ENCODE results near the gene CCNJL.
"Not testable (repeated sequence)": the region's sequence is repeated elsewhere in the genome, so short reads cannot be mapped to it uniquely, and the experiment has no call there.

CCNJL gene

DNA sequence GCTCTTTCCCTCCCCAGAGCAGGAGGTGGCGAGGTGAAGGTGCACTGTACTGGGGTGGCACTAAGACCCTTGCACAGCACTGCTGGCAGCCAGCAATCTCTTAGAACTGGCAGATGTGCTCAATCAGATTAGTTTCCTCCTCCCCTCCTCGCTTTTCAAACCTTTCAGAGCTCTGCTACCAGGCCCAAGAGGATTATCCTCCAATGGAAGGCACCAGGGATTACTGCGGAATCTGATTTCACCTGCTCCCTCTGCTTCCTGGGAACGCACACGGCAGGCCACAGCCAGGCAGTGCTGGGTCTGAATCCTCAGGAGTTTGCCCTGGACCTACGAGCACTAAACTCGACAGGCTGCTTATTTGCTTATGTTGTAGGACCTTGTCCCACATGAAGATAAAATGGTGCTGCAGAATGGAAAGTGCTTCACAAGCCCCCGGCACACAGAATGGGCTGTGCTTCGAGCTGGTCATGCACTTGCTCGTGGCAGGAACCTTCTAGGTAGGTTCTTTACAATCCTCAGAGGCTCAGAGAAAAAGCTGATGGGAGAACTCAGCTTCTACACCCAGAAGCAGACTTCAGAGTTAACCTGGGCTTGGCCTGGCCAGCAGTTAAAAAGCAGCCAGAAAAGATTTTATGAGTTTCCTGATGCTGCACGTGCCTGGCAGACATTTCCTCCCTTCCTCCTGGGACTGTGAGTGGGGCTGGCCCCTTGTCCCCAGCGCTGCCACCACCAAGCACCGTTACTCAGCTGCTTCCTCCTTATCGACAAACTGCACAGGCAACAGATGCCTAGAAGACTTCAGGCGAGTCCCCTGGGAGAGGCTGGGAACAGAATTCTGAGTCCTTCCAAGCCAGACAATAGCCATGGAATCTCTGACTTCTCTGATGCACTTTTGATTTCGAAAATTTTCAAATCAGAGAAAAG is 50.0 kb downstream of the CCNJL start:
- DNase-seq (ENCODE audit: low read depth in 1 of 2, low spot score in 1 of 2) = no peak

DNA sequence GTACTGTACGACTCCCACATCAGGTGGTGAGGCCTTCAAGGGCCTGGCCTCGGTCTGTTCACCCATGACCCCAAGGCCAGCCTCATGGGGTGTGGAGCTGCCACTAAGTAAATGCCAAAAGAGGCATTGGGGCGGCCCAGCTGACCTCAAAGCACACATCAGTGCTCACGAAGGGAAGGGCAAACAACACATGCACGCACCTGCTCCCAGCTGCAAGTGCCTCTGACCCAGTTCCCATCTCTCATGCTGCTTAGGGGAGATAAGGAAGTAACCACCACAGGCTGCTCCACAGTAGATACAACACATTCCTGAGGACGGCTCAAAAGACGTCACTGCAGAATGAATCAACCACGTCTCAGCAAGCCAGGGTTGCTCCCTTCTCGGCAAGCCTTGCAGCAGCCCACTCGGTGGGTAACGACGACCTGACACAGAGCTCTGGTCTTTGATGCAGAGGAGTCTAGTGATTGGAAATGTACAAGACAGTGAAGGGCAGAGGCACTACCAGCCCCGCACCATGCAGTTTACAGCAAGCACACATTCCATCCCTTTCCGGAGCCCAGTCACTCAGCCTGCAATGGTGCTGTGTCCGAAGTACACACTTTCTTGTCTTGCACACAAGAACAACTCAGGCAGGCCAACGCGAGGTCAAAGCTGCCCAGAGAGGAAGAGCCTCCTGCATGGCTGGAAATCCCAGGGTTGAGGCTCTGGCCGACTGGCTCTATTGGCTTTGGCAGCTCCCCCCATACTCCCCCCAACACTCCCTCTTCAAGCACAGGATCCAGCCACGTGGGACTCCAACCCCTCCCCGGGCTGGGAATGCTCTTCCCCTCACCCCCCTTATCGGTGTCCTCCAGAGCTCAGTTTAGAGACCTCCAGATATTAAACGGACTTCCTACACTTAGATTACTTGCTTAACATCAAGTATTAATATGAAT is 51.2 kb downstream of the CCNJL start:
- DNase-seq (ENCODE audit: low read depth in 1 of 2, low spot score in 1 of 2) = no peak

DNA sequence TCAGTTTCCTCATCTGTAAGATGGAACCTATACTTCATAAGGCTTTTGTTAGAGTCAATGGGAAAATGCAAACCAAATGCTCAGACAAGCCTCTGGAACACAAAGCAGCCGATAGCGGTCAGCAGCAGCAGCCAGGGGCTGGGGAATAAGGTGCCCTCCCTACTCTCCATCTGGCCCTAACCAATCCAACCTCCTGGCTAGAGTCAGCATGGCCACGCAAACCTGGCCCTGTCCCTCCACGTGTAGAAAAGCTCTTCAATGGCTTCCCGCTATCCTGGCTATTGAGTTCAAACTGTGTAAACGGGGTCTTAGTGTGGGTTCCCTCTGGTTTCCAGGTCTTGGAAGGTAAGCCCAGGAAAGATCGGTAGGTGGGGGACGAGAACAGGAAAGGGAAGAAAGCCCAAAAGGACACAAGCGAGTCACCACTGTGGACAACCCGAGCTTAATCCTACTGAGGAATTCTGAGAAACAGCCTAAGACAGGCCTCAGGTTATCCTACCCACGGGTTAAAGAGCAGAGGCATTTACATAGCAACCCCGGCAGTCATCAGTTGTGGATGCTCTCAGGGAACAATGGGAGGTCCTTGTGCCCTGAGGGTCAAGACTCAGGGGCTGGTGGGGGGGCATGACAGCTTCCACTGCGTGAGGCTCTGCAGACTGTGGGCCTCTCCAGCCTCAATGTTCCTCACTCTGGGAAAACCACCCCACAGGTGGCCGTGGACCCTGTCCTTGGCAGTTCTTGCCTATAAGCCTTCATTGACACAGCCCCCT is 52.2 kb downstream of the CCNJL start:
- DNase-seq (ENCODE audit: low read depth in 1 of 2, low spot score in 1 of 2) = no peak

DNA sequence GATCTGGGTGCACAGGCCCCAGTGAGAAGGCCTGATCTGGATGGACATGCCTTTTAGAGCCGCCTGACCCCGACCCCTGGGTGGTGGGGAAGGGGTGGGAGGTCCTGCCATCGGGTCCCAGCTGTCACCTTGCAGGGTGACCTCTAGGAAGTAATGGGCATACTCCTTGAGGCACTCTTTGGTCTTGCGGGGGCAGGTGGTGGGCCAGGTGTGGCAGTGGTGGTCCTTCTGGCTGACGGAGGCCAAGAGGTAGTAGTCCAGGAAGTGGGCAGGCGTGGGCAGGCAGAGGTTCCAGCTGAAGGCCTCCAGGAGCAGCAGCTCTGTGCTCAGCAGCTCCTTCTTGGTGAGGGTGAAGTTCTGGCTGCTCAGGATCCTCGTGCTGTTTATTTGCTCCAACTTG is 53.0 kb downstream of the CCNJL start:
- no peak for DNase-seq (ENCODE audit: low read depth in 1 of 2, low spot score in 1 of 2)

DNA sequence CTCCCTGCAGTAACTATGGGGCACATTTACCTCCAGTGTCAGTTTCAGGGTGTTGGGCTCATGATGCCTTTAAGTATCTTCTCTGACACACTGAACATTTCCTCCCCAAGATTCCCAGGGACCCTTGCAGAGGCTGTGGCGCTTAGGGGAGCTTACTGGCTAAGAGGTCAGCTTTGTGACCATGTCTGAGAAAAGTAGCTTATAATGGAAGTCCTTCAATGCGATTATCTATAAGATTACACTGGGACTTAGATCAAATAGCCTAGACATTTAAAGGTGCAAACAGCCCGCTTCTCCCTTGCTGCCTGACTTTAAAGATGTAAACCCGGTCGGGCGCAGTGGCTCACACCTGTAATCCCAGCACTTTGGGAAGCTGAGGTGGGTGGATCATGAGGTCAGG is 57.7 kb downstream of the CCNJL start:
- DNase-seq (ENCODE audit: low read depth in 1 of 2, low spot score in 1 of 2) = no peak

DNA sequence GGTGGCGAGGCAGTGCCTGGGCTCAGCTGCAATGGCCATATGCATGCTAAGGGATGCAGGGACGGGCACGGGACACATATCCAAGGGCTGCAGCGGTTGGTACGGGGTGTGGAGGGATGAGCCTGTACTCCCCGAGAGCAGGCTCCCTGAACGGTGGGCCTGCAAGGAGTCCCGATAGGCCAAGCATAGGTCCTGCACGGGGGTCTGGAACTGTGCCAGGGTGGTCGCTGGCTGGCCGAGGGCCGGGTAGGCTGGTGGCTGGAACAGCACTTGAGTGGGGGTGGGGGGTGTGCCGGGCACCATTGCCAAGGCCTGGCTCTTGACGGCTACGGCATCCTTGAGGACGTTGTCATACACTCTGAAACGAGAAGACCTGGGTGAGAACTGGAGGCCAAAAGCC is 58.9 kb downstream of the CCNJL start:
- no peak for DNase-seq (ENCODE audit: low read depth in 1 of 2, low spot score in 1 of 2)

DNA sequence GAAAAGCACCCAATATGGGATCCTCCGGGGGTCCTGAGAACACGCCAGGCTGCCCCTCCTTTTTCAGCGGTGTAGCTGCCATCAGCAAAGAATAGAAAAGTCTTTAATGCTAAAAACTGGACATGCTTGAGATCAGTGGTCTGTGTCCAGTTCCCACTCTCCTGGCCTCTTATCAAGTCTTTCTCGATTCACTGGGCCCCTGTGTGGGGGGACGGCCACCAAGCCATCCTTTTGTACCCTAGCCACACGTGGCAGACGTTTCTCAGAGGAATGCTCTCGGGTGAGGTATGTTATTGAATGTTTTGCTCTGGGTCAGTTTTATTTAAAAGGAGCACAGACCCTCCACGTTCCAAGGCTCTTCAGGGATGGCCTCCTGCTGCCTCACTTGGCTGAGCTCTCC is 59.4 kb downstream of the CCNJL start:
- DNase-seq (ENCODE audit: low read depth in 1 of 2, low spot score in 1 of 2) = no peak

DNA sequence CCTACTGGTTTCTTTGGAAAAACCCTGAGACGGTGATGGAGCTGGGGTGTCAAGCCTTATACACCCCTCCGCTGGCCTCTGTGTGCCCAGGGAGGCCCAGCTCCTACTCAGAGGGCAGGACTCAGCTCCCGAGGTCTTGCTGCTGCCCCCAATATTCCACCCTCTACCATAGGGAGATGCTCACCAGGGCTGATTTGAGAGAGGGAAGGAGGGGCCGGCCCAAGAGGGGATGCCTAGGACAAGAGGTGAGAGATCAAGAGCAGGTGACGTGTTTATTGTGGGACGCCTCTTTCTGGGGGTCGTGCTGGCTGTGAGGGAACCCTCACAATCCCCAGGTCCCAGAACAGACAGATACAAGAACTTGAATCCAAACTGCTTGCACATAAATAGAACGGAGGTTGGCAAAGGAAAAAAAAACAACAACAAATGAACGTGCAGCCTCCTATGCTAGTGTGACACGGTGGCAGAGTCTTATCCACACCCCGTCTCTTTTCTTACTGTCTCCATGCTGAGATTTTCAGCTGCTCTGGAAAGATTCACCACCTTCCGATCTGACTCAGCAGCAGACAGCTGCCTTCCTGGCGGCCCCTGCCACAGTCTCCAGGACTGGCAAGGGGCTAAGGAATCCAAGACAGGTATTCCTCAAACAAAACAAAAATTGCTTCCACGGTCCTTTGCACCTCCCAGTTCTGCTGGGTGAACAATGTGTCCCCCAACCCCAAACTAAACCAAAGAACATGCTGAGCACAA is 60.8 kb downstream of the CCNJL start:
- no peak for DNase-seq (ENCODE audit: low read depth in 1 of 2, low spot score in 1 of 2)

DNA sequence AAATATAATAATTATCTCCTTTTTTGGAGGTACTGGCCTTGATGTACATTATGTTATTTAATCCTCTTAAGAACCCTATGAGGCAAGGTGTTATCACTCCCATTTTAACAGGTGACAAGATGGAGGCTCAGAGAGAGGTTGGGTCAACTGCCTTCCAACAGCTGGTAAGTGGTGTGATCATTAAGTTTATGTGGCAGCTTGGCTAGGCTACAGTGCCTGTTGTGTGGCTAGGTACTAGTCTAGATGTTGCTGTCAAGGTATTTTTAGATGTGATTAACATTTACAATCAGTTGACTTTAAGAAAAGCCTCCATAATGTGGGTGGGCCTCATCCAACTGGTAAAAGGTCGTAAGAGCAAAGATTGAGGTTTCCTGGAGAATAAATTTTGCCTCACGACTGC is 61.5 kb downstream of the CCNJL start:
- no peak for DNase-seq (ENCODE audit: low read depth in 1 of 2, low spot score in 1 of 2)

DNA sequence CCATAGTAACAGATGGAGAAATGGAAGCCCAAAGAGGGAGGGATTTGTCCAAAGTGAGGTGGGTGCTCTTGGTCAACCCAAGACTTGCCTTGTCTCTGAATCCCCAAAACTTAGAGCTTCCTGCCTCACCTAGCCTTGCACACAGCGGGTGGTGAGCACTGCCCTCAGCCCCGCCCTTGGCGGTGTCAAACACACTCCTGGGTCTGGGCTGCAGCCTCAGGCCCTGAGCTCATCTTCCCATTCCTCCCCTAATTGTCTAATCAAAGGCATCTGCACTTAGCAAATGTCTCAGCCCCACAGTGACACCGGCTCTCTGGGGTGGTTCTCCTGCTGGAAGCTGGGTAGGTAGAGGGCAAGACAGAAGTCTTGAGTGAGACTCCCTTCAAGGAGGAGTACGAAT is 62.1 kb downstream of the CCNJL start:
- DNase-seq (ENCODE audit: low read depth in 1 of 2, low spot score in 1 of 2) = no peak

DNA sequence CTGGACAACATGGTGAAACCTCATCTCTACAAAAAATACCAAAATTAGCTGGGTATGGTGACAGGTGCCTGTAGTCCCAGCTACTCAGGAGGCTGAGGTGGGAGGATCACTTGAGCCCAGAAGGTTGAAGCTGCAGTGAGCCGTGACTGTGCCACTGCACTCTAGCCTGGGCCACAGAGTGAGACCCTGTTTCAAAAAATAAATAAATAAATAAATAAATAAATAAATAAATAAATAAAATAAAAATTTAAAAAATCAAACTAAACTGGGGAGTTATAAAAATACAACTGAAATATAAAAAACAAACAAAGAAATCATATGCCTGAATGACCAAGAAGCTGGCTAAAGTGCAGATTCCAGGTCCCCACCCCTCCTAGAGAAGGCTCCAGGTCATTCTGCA is 62.8 kb downstream of the CCNJL start:
- DNase-seq (ENCODE audit: low read depth in 1 of 2, low spot score in 1 of 2) = not testable (repeated sequence)

DNA sequence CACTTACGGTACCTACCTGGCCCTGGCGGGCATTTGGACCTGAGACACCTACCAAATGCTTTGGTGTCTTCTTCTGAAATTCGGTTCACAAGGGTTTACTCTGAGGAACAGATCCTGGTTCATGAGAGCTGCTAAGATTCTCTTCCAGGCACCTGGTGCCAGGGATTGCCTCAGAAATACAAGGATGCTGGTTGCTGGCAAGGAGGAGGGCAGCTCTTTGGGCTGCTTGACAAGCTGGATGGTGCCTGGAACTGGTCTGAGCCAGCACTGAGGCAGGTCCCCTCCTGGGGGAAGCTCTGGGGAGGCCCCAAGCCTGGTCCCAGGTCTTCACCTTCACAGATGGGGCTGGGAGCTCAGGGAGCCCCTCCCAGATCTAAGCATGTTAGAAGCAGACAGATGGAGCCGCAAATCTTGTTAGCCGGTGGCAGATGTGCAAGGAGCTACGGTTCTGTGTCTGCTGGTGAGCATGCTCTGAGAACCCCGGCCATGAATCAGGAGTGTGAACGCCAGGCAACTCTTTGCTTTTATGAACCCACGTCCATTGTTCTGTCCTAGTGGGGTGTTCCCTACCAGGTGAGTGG is 66.8 kb downstream of the CCNJL start:
- no peak for DNase-seq (ENCODE audit: low read depth in 1 of 2, low spot score in 1 of 2)

DNA sequence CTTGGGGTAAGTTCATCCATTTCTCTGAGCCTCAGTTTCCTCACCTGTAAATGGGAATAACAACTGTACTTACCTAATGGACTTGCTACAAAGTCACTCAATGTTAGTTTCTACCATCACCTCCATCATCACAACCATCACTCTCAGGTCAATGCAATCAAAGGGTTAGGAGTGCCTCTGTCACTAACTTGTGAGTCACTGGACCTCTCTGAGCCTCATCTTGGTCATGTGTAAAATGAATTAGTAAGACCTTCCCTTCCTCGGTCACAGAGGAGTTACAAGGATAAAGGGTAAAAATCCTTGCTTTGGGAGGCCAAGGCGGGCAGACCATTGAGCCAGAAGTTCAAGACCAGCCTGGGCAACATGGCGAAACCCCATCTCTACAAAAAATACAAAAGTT is 70.2 kb downstream of the CCNJL start:
- DNase-seq (ENCODE audit: low read depth in 1 of 2, low spot score in 1 of 2) = no peak

DNA sequence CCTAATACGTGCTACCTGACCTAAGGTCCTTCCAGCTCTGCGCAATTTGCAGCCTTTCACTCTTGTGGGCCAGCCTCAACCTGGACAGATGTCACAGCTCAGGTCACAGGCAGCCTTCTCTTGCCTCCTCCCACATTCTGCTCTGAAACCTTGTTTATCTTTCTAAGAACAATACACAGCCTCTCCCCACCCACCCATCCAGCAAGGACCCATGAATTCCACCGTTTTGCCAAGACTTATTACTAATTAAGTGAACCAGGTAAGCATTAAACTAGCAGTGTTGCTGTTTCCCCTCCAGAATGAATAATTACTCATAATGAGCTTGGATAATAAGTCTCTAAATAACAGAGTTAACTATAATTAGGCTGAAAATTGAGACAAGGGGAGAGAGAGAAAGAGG is 72.0 kb downstream of the CCNJL start:
- DNase-seq (ENCODE audit: low read depth in 1 of 2, low spot score in 1 of 2) = no peak

DNA sequence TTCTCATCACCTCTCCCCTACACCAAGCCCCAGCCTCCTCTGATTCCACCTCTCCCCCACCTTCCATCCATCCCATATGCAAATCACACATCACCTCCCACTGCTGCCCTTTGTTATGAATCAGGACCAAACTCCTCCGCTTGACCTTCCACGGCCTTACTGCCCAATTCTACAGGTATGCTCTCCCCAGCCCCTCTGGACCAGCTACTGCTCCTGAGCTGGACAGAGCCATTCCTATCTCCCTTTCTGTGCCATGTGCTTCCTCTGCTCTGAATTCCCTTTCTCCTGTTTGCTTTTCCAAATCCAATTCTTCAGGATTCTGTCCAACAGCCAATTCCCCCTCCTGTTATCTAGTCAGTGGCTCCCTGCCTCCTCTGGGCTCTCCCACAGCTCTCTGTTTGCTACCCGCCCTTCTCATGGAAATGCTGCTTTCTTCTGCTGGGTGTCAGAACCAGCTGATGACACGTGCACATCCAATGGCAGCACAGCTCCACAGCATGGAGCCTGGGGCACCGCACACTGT is 74.7 kb downstream of the CCNJL start:
- DNase-seq (ENCODE audit: low read depth in 1 of 2, low spot score in 1 of 2) = no peak

DNA sequence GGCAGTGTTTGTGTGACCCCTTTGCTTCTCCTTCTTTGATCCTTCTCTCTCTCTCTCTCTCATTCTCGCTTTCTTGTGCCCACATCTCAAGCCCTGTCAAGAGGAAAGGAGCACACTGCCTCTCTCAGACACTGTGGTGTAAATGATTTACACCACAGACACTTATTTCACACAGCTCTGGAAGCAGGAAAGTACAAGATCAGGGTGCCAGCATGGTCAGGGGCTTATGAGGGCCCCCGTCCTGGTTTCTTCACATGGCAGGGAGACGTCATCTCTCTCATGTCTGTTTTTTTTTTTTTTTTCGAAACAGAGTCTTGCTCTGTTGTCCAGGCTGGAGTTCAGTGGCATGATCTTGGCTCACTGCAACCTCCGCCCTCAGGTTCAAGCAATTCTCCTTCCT is 76.6 kb downstream of the CCNJL start:
- no peak for DNase-seq (ENCODE audit: low read depth in 1 of 2, low spot score in 1 of 2)

DNA sequence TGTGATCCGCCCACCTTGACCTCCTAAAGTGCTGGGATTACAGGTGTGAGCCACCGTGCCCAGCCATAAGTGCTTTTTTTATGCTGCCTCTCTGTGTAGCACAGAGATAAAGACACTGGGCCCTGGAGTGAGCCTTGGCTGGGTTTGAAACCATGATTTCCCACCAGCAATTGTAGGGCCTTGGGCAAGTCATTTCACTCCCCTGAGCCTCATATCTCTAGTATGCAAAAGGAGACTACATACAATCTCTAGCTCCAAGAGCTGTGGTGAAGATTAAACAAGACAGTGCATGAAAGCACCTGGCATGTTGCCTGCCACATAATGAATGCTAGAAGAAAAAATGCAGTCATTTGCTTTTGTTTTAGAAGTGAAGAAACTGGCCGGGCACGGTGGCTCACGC is 79.1 kb downstream of the CCNJL start:
- no peak for DNase-seq (ENCODE audit: low read depth in 1 of 2, low spot score in 1 of 2)

DNA sequence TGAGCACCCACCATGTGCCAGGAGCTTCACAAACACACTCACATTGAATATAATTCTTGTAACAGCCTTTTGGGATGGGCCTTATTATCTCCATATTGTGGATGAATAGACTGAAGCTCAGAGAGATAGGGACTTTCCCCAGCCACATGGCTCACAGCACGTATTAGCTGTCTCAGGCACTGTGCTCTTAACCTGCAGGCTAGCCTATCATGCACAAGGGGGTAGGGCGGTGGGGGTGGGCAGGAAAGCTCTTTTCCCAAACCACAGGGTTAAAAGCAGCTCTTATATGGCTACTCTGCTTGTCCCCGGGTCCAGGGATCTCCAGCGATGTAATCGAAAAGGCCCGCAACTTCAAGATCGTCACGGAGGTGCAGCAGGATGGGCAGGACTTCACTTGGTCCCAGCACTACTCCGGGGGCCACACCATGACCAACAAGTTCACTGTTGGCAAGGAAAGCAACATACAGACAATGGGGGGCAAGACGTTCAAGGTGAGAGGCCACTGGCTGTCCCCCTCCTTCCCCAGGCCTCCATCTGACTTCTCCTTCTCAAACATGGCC is 80.5 kb downstream of the CCNJL start:
- no peak for DNase-seq (ENCODE audit: low read depth in 1 of 2, low spot score in 1 of 2)

DNA sequence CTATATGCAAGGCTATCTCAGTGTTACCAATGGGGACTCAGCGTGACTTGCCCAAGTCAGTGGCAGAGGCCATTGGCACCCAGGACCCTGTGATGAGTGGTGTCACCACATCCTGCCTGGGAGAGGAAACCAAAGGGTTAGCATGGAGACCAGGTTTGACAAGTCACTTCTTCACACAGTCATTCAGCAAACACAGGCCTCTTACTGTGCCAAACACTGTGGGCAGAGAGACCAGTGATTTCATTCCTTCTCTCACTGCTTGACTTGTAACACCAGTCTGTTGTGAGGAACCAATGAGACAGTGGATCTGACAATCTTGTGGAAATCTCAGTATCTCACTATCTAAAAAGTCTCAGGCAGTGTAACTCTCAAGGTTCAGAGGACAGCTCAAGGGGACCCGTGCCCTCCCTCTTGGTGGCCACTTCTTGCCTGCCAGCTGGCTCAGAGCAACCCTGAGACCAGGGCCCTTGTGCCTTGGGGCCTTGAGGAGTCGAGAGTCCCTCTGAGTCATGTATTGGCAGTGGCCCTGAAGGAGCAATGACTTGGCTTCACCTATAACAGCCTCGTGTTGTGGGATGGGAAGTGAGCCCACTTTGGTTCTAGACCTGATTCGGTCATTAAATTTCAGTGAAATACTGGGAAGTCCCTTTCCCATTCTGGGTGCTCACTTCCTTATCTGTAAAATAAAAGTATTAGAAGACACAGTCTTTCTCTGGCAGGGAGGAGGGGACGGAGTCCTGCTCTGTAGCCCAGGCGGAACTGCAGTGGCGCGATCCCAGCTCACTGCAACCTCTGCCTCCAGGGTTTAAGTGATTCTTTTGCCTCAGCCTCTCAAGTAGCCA is 81.5 kb downstream of the CCNJL start:
- no peak for DNase-seq (ENCODE audit: low read depth in 1 of 2, low spot score in 1 of 2)
